WTC11 (cell line): ENCODE results near the gene KIF22.
A peak's percentile ranks its signal among the peaks of the same experiment; 100 is the strongest.

Source experiments
- CBFB ChIP-seq: sonication (generic); formaldehyde crosslinking; IDR thresholded peaks from 2 replicates; pipeline ENCODE4 v1.8.1; 2022; ENCODE audit warnings: mild to moderate bottlenecking, low read depth, missing genetic modification reagents
- E2F4 ChIP-seq: sonication (generic); formaldehyde crosslinking; IDR thresholded peaks from 2 replicates; pipeline ENCODE4 v1.8.1; 2022; ENCODE audit warnings: low read depth, mild to moderate bottlenecking, moderate library complexity, missing genetic modification reagents, borderline replicate concordance
- ESRRA ChIP-seq: sonication (generic); formaldehyde crosslinking; IDR thresholded peaks from 2 replicates; pipeline ENCODE4 v1.8.1; 2022; ENCODE audit warnings: mild to moderate bottlenecking, missing genetic modification reagents, borderline replicate concordance
- FOXJ3 ChIP-seq: sonication (generic); formaldehyde crosslinking; IDR thresholded peaks from 2 replicates; pipeline ENCODE4 v1.9.0; 2021; ENCODE audit warnings: missing genetic modification reagents, mild to moderate bottlenecking, borderline replicate concordance
- JUN ChIP-seq: sonication (generic); formaldehyde crosslinking; IDR thresholded peaks from 2 replicates; pipeline ENCODE4 v1.8.0; 2023; ENCODE audit warnings: mild to moderate bottlenecking, missing genetic modification reagents
- NFE2L1 ChIP-seq: sonication (generic); formaldehyde crosslinking; IDR thresholded peaks from 2 replicates; pipeline ENCODE4 v1.8.1; 2023; ENCODE audit warnings: missing genetic modification reagents
- SMAD3 ChIP-seq: sonication (generic); formaldehyde crosslinking; IDR thresholded peaks from 2 replicates; pipeline ENCODE4 v1.8.0; 2022; ENCODE audit warnings: missing genetic modification reagents, mild to moderate bottlenecking, borderline replicate concordance
- SP1 ChIP-seq: sonication (generic); formaldehyde crosslinking; conservative IDR thresholded peaks from 2 replicates; pipeline ENCODE4 v1.8.1; 2022; ENCODE audit warnings: missing genetic modification reagents
- TEAD4 ChIP-seq: sonication (generic); formaldehyde crosslinking; IDR thresholded peaks from 2 replicates; pipeline ENCODE4 v1.8.0; 2022; ENCODE audit warnings: mild to moderate bottlenecking, missing genetic modification reagents
- ZNF232 ChIP-seq: sonication (generic); formaldehyde crosslinking; IDR thresholded peaks from 2 replicates; pipeline ENCODE4 v1.8.0; 2022; ENCODE audit warnings: mild to moderate bottlenecking, missing genetic modification reagents
- TF ChIP-seq, protein P1 (sequence below): sonication (generic); formaldehyde crosslinking; IDR thresholded peaks from 2 replicates; pipeline ENCODE4 v1.8.1; 2022; ENCODE audit warnings: mild to moderate bottlenecking, missing genetic modification reagents, moderate library complexity, borderline replicate concordance
- TF ChIP-seq, protein P2 (sequence below): fragments of 200-600 bp; IDR thresholded peaks from 2 replicates; pipeline ENCODE4 v1.8.0; 2022; ENCODE audit warnings: antibody characterized with exemption

- TF ChIP-seq, protein P1, sequence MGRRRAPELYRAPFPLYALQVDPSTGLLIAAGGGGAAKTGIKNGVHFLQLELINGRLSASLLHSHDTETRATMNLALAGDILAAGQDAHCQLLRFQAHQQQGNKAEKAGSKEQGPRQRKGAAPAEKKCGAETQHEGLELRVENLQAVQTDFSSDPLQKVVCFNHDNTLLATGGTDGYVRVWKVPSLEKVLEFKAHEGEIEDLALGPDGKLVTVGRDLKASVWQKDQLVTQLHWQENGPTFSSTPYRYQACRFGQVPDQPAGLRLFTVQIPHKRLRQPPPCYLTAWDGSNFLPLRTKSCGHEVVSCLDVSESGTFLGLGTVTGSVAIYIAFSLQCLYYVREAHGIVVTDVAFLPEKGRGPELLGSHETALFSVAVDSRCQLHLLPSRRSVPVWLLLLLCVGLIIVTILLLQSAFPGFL (CRISPR knock-in tag), result no peak
- no peak for TF ChIP-seq TEAD4
- TF ChIP-seq JUN (CRISPR knock-in tag), result no peak
- TF ChIP-seq, protein P2, sequence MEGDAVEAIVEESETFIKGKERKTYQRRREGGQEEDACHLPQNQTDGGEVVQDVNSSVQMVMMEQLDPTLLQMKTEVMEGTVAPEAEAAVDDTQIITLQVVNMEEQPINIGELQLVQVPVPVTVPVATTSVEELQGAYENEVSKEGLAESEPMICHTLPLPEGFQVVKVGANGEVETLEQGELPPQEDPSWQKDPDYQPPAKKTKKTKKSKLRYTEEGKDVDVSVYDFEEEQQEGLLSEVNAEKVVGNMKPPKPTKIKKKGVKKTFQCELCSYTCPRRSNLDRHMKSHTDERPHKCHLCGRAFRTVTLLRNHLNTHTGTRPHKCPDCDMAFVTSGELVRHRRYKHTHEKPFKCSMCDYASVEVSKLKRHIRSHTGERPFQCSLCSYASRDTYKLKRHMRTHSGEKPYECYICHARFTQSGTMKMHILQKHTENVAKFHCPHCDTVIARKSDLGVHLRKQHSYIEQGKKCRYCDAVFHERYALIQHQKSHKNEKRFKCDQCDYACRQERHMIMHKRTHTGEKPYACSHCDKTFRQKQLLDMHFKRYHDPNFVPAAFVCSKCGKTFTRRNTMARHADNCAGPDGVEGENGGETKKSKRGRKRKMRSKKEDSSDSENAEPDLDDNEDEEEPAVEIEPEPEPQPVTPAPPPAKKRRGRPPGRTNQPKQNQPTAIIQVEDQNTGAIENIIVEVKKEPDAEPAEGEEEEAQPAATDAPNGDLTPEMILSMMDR, result no peak
- no peak for TF ChIP-seq ZNF232 (CRISPR knock-in tag)
- TF ChIP-seq ESRRA (CRISPR knock-in tag), result no peak
- peak; percentile 74; the same call in 1 of the 2 replicates for TF ChIP-seq NFE2L1 (CRISPR knock-in tag)
- no peak for TF ChIP-seq FOXJ3 (CRISPR knock-in tag)
- peak; percentile 82; the same call in 1 of the 2 replicates for TF ChIP-seq E2F4 (CRISPR knock-in tag)
- TF ChIP-seq SMAD3, result no peak
- TF ChIP-seq SP1, result peak; percentile 60; the same call in 1 of the 2 replicates
- TF ChIP-seq CBFB (CRISPR knock-in tag), result no peak
Observed at GRCh38 chr16:29806641-29807425, 16.3 kb downstream of the KIF22 start.
